Erythroblast (primary cell): ENCODE measurements around the gene CLNK.

ENCODE experiments used
- GATA1 ChIP-seq: IDR thresholded peaks from 2 replicates; pipeline ENCODE4 v1.6.1; 2011; ENCODE audit warnings: low read depth, mild to moderate bottlenecking, control low read depth, low read length, moderate library complexity
- POLR2A ChIP-seq: IDR thresholded peaks from 2 replicates; pipeline ENCODE4 v1.6.1; 2011; ENCODE audit warnings: mild to moderate bottlenecking, low read length

DNA sequence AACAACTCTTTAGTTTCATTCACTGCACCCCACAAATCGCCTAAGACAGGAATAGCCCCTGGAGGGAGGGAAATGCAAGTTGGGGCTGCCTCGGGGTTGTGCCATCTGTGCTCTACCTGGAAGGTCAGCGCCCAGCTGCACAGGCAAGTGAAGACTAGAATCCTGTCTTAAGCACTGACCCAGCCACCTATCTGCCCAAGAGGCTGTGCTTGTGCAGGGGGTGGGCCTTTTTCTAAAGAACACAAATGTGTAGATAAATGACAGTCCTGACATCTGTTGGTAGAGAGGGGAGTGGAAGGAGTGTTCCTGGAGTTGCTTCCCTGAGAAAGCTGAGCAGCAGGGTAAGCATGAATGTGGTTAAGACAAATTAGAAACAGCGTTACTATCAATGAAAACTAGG is 243.1 kb downstream of the CLNK start:
- TF ChIP-seq POLR2A: no peak
- TF ChIP-seq GATA1: no peak
